ENCODE results near the gene SLC25A34. TPM values are rescaled to one million over a fixed set of nuclear protein-coding genes. Genes with fewer than 3 reads are reported as not detected.
A peak's percentile ranks its signal among the peaks of the same experiment; 100 is the strongest.

Gene SLC25A34
- total RNA-seq, 1 donor from 2014 or later = 2.8 TPM

DNA sequence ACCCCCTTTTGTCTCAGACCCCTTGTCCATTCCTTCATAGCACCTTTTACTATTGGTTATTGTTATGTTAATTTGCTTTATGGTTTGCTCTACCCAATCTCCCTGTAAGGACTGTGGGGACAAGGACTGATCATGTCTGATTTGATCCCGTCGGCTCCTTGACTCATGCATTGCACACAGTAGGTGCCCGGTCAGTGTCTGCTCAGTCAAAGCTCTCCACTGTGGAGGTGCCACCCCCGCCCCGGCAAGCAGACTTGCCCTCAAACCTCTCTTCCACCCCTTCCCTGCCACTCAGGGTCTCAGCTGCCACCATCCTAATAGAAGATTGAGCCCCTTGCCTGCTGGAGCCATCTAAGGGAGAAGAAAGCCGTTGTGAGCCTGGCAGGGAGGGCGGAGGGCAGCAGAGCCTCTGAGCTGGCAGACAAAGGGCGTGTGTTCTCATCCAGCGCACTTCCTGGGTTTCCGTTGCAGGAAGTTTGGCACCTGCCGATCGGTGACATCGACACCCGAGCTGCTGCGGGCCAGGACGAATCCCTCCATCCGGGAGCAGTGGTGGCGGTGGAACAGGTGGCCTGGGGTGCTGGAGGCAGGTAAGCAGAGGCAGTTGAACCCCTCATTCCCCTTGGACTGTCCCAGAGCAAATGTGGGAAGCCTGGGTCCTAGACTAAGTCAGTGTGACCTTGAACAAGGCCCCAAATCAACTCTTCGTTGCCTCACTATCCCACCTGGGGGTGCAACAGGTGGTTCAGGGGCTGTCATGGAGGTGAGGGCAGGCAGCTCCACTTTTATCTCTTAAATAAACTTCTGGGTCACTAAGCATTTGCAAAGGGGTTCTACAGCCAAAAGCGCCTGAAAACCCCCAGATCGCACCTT lies 20.3 kb downstream of the SLC25A34 start:
- H3K27ac Mint-ChIP-seq (ENCODE audit: unreplicated experiment) = no peak overlapping the region
- no peaks in the 10 kb centered on the region for H3K36me3 Mint-ChIP-seq (ENCODE audit: unreplicated experiment)
- TF ChIP-seq, protein P1, sequence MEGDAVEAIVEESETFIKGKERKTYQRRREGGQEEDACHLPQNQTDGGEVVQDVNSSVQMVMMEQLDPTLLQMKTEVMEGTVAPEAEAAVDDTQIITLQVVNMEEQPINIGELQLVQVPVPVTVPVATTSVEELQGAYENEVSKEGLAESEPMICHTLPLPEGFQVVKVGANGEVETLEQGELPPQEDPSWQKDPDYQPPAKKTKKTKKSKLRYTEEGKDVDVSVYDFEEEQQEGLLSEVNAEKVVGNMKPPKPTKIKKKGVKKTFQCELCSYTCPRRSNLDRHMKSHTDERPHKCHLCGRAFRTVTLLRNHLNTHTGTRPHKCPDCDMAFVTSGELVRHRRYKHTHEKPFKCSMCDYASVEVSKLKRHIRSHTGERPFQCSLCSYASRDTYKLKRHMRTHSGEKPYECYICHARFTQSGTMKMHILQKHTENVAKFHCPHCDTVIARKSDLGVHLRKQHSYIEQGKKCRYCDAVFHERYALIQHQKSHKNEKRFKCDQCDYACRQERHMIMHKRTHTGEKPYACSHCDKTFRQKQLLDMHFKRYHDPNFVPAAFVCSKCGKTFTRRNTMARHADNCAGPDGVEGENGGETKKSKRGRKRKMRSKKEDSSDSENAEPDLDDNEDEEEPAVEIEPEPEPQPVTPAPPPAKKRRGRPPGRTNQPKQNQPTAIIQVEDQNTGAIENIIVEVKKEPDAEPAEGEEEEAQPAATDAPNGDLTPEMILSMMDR (IDR thresholded peaks at IDR 0.05) = no peak
- no peaks in the 10 kb centered on the region for H3K27me3 Mint-ChIP-seq (ENCODE audit: unreplicated experiment)
- H3K4me3 Mint-ChIP-seq (ENCODE audit: unreplicated experiment) = no peak overlapping the region
- no peaks in the 10 kb centered on the region for H3K9me3 Mint-ChIP-seq (ENCODE audit: unreplicated experiment)
- peaks cover 43% of the 10 kb centered on the region for H3K4me1 Mint-ChIP-seq (ENCODE audit: unreplicated experiment)
- DNase-seq (ENCODE audit: extremely low spot score, unreplicated experiment) = no peak

DNA sequence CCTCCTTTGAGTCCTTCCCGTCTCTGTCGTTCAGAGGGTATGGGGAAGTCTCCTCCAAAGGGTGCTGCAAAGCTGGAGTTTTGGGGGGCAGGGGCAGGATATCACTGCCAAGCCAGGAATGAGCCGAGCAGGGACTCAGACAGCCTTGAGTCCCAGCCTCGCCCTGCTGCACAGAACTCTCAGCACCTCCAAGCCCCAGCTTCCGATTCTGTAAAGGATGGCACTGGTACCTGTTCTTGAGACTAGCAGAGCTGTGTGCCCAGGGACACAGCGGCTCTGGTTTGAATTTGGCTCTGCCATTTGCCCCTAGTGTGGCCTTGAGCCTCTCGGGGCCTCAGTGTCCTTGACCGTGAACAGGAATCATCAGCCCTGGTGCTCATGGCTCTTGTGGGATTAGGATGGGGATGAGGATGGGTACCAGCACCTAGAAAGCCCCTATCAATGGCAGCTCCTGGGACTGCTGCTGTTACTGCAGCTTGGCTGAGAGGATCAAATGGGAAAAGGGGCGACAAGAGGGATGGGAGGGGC lies 21.0 kb downstream of the SLC25A34 start:
- peak overlapping the region; percentile 26 for H3K4me3 Mint-ChIP-seq (ENCODE audit: unreplicated experiment)
- H3K36me3 Mint-ChIP-seq (ENCODE audit: unreplicated experiment) = no peaks in the 10 kb centered on the region
- H3K9me3 Mint-ChIP-seq (ENCODE audit: unreplicated experiment) = no peaks in the 10 kb centered on the region
- H3K27ac Mint-ChIP-seq (ENCODE audit: unreplicated experiment) = peak overlapping the region; percentile 87
- TF ChIP-seq, protein P1 (IDR thresholded peaks at IDR 0.05) = no peak
- H3K4me1 Mint-ChIP-seq (ENCODE audit: unreplicated experiment) = peaks cover 46% of the 10 kb centered on the region
- no peak for DNase-seq (ENCODE audit: extremely low spot score, unreplicated experiment)
- no peaks in the 10 kb centered on the region for H3K27me3 Mint-ChIP-seq (ENCODE audit: unreplicated experiment)

DNA sequence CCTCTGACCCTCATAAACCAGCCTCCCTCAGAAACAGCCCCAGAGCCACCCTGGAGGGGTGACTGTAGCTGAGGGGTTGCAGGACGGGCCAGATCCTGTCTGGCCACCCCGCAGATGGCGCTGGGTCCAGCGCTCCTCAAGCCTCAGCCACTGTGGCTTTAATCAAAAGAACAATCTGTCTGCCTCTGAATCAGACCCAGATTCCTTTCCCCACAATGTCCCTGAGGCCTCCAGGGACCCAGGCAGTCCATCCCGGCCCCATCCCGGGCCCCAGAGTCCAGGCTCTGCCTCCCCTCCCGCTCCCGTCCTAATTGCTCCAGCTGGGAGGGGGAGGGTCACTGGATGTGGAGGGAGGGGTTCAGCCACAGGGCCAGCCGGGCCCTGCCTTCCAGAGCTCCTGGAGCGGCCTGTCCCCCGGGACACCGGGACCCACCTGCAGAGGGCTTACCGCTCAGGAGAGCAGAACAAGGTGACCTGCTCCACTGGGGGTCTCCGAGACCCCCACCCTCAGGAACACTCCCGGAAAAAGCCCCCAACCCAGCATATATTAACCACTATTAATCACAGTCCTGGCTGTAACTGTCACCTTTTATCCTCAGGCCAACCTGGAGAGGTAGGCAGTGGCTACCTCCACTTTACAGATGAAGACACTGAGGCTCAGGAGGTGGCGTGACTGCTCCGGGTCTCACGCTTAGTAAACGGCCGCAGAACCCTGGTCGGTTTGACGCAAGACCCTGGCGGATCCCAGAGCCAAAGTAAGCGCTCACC lies 21.7 kb downstream of the SLC25A34 start:
- Mint-ChIP-seq H3K27me3 (ENCODE audit: unreplicated experiment) (no peaks in the 10 kb centered on the region), H3K36me3 (ENCODE audit: unreplicated experiment) (peaks cover 3% of the 10 kb centered on the region), H3K9me3 (ENCODE audit: unreplicated experiment) (no peaks in the 10 kb centered on the region), H3K4me1 (ENCODE audit: unreplicated experiment) (peaks cover 52% of the 10 kb centered on the region), H3K27ac (ENCODE audit: unreplicated experiment) (peak overlapping the region; percentile 87), H3K4me3 (ENCODE audit: unreplicated experiment) (peak overlapping the region; percentile 79)
- DNase-seq (ENCODE audit: extremely low spot score, unreplicated experiment) = no peak
- TF ChIP-seq, protein P1 (IDR thresholded peaks at IDR 0.05) = no peak

DNA sequence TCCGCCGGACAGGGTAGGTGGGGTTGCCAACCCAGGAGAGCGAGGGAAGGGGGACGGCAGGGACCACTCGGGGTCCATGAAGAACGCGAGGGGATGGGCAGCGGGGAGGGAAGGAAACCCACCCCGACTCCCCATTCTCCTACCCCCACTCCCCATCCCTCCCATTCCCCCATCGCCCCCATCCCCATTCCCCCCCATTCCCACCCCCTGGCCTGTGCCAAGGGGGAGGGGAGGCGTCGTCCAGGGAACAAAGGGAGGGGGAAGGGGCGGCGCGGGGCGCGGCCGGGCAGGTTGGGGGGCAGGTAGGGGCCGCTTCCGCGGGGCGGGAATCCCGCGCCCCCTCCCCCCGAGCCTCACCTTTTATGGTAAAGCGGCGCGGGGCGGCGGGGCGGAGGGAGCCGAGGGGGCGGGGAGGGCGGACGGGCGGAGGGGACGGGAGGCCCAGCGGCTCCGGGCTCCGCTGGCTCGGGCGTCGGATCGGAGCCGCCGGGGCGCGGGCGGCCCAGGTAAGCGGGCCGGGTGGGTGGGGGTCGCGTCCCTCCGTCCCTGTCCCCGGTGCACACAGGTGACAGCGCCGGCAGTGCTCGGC lies 22.4 kb downstream of the SLC25A34 start, which contains the start of gene FBLIM1:
TSS of gene FBLIM1 (plus strand) at position 453 of the 589 bp plus-strand sequence. CDS start 6,189 bp downstream, outside the sequence.
- Mint-ChIP-seq H3K9me3 (ENCODE audit: unreplicated experiment) (no peaks in the 10 kb centered on the region), H3K36me3 (ENCODE audit: unreplicated experiment) (peaks cover 3% of the 10 kb centered on the region), H3K4me1 (ENCODE audit: unreplicated experiment) (peaks cover 53% of the 10 kb centered on the region), H3K4me3 (ENCODE audit: unreplicated experiment) (peak within 1 kb of the TSS; percentile 84), H3K27ac (ENCODE audit: unreplicated experiment) (peak within 1 kb of the TSS; percentile 95), H3K27me3 (ENCODE audit: unreplicated experiment) (no peaks in the 10 kb centered on the region)
- no peak for DNase-seq (ENCODE audit: extremely low spot score, unreplicated experiment)
- TF ChIP-seq, protein P1 (IDR thresholded peaks at IDR 0.05) = no peak
